Measurements from ENCODE around the gene EHMT1. TPM values are rescaled to one million over a fixed set of nuclear protein-coding genes. Genes with fewer than 3 reads are reported as not detected.

The EHMT1 gene
- total and polyA plus RNA-seq, 10 of the 15 experiments (the other 5 are each of a cell fraction or from before 2014, with no cell fraction given) = 2.9 to 100 (median 48.1) TPM

DNA sequence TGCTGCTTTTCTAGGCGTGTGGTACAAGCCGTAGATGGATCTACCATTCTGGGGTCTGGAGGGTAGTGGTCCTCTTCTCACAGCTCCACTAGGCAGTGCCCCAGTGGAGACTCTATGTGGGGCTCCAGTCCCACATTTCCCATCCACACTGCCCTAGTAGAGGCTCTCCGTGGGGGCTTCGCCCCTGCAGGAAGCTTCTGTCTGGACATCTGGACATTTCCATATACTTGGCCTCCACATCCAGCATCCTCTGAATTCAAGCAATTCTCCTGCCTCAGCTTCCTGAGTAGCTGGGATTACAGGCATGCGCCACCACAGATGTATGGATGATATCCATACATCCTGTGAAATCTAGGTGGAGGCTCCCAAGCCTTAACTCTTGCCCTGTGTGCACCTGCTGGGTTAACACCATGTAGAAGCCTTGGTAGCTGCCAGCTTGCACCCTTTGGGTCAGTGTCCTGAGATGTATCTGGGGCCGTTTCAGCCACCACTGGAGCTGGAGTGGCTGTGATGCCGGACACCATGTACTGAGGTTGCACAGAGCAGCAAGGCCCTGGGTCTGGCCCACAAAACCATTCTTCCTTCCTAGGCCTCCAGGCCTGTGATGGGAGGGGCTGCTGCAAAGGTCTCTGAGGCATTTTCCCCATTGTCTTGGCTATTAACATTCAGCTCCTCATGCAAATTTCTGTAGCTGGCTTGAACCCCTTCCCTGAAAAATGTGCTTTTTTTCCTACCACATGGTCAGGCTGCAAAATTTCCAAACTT lies 84.0 kb downstream of the EHMT1 start:
- in situ Hi-C loops (cut with MboI) = no loop called here
- no peak overlapping the region for H3K4me3 ChIP-seq

DNA sequence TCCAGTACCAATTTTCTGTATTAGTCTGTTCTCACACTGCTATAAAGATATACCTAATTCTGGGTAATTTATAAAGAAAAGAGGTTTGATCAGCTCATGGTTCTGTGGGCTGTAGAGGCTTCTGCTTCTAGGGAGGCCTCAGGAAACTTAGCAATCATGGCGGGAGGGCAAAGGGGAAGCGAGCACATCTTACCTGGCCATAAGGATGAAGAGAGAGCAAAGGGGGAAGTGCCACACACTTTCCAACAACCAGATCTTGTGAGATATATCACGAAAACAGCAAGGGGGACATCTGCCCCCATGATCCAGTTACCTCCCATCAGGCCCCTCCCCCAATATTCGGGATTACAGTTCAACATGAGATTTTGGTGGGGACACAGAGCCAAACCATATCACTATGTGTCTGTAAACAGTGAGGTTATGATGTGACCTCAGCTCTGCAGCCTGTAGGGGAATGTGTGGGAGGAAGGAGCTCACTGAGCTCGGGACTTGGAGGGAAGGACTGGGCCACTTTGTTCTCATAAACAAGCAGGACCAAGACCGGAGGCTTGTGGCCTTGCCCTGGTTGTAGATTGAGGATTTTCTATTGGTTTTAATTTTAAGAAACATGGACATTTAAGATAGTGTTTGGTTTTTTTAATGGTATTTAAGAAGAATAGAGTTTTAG lies 85.2 kb downstream of the EHMT1 start:
- Histone ChIP-seq H3K79me2 (ENCODE audit: control insufficient read depth, insufficient read depth, low read length) (peaks cover 45% of the 10 kb centered on the region), H3K9ac (ENCODE audit: control insufficient read depth, insufficient read depth, low read length) (no peak overlapping the region), H3K27me3 (replicated peaks in 1 of 2; ENCODE audit: control insufficient read depth in 2 of 2, insufficient read depth in 2 of 2, low read length in 1 of 2) (no peaks in the 10 kb centered on the region), H3K9me3 (replicated peaks; ENCODE audit: control insufficient read depth, insufficient read depth, low read length) (peaks cover 25% of the 10 kb centered on the region), H2AFZ (ENCODE audit: control insufficient read depth, low read depth, low read length) (no peak overlapping the region), H3K4me2 (ENCODE audit: control insufficient read depth, insufficient read depth) (0 out of 2 replicates have a peak overlapping the region, but pooled peaks have one; percentile 7), H3K36me3 (ENCODE audit: control insufficient read depth in 2 of 2, insufficient read depth in 2 of 2, low read length in 1 of 2) (no peaks in the 10 kb centered on the region; a peak in 2 of 4 replicates), H3K27ac (ENCODE audit: control insufficient read depth, insufficient read depth) (no peak overlapping the region), H3K4me3 (no peak overlapping the region), H3K4me1 (ENCODE audit: control insufficient read depth, insufficient read depth, low read length) (peaks cover 15% of the 10 kb centered on the region), H4K20me1 (ENCODE audit: control insufficient read depth, insufficient read depth) (no peaks in the 10 kb centered on the region)
- 61% methylated on average over 6 of the region's 6 CpGs for WGBS (ENCODE audit: insufficient coverage, insufficient replicate concordance, low lambda C conversion rate, missing lambda C conversion rate)
- CTCF ChIA-PET = interaction anchor here (1.4 kb wide), 1 partner anchor 31 kb away, joined by 3 read pairs; no protein-coding TSS in a partner anchor
- RAD21 ChIA-PET (ENCODE audit: unreplicated experiment) = interaction anchor here (1.6 kb wide), 2 partner anchors 31 to 36 kb away, joined by 3 to 6 read pairs; no protein-coding TSS in a partner anchor
- DNase-seq (ENCODE audit: low read depth, low spot score) = no peak
- BruUV-seq (replicated peaks) = no TSS peak
- SMC1A ChIA-PET (ENCODE audit: uncharacterized antibody, unreplicated experiment) = interaction anchor here (1.8 to 3.0 kb wide), 2 partner anchors 21 to 54 kb away, joined by 5 to 9 read pairs; no protein-coding TSS in a partner anchor
- POLR2A ChIA-PET = no interaction called here
- FAIRE-seq = no peak
- in situ Hi-C loops (cut with MboI) (no loop called here), intact Hi-C loops (cut with micrococcal nuclease; ENCODE audit: unreplicated experiment) (no loop called here)
- no peak for TF ChIP-seq KAT2A (conservative IDR thresholded peaks at IDR 0.05; ENCODE audit: control insufficient read depth, low read depth, low read length)
- TF ChIP-seq YY1 (IDR thresholded peaks at IDR 0.05; ENCODE audit: low read depth, low read length) = peak; percentile 50; the same call in 1 of the 2 replicates
- TF ChIP-seq, protein P1, sequence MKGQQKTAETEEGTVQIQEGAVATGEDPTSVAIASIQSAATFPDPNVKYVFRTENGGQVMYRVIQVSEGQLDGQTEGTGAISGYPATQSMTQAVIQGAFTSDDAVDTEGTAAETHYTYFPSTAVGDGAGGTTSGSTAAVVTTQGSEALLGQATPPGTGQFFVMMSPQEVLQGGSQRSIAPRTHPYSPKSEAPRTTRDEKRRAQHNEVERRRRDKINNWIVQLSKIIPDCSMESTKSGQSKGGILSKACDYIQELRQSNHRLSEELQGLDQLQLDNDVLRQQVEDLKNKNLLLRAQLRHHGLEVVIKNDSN (IDR thresholded peaks at IDR 0.05; ENCODE audit: borderline replicate concordance, extremely low read length, insufficient read depth, low read depth, low read length) = no peak
- TF ChIP-seq ZBED1 (IDR thresholded peaks at IDR 0.05; ENCODE audit: borderline replicate concordance) = peak; percentile 23; the same call in 1 of the 2 replicates
- 0 out of 3 replicates have a peak, but pooled peaks of 1 of the 2 experiments have one; percentile 51 for TF ChIP-seq EGR1 (IDR thresholded peaks at IDR 0.05; ENCODE audit: borderline replicate concordance in 1 of 2, low read depth in 2 of 2, low read length in 2 of 2)
- TF ChIP-seq RUNX3 (IDR thresholded peaks at IDR 0.05; ENCODE audit: low read length) = peak; percentile 49
- TF ChIP-seq SPI1 (IDR thresholded peaks at IDR 0.05; ENCODE audit: borderline replicate concordance, insufficient read depth, low read depth, low read length) = peak; percentile 44; the same call in 1 of the 2 replicates
- no peak for TF ChIP-seq NR2F1 (conservative IDR thresholded peaks at IDR 0.05)
- no peak for ATAC-seq

More for the DNA sequence above, 84.0 kb downstream of the EHMT1 start:
- no peak for TF ChIP-seq NFYB (IDR thresholded peaks at IDR 0.05; ENCODE audit: insufficient read depth, low read depth, low read length)
- TF ChIP-seq HDAC6 (IDR thresholded peaks at IDR 0.05; ENCODE audit: unreplicated experiment) = no peak
- TF ChIP-seq CBX5 (IDR thresholded peaks at IDR 0.05; ENCODE audit: low read depth) = peak; percentile 94
- TF ChIP-seq SIN3A (IDR thresholded peaks at IDR 0.05; ENCODE audit: low read depth, low read length) = no peak
- WGBS (ENCODE audit: insufficient coverage, insufficient replicate concordance, low lambda C conversion rate, missing lambda C conversion rate) = 93% methylated on average over 7 of the region's 7 CpGs
- Histone ChIP-seq H4K20me1 (ENCODE audit: control insufficient read depth, insufficient read depth) (no peaks in the 10 kb centered on the region), H3K9me3 (replicated peaks; ENCODE audit: control insufficient read depth, insufficient read depth, low read length) (peaks cover 25% of the 10 kb centered on the region), H3K9ac (ENCODE audit: control insufficient read depth, insufficient read depth, low read length) (no peak overlapping the region), H3K4me2 (ENCODE audit: control insufficient read depth, insufficient read depth) (no peak overlapping the region), H3K27ac (ENCODE audit: control insufficient read depth, insufficient read depth) (no peak overlapping the region), H3K27me3 (replicated peaks in 1 of 2; ENCODE audit: control insufficient read depth in 2 of 2, insufficient read depth in 2 of 2, low read length in 1 of 2) (no peaks in the 10 kb centered on the region), H2AFZ (ENCODE audit: control insufficient read depth, low read depth, low read length) (no peak overlapping the region), H3K4me1 (ENCODE audit: control insufficient read depth, insufficient read depth, low read length) (peaks cover 15% of the 10 kb centered on the region), H3K36me3 (ENCODE audit: control insufficient read depth in 2 of 2, insufficient read depth in 2 of 2, low read length in 1 of 2) (no peaks in the 10 kb centered on the region; a peak in 2 of 4 replicates), H3K79me2 (ENCODE audit: control insufficient read depth, insufficient read depth, low read length) (peaks cover 46% of the 10 kb centered on the region)
- SMC1A ChIA-PET (ENCODE audit: uncharacterized antibody, unreplicated experiment) = interaction anchor here (1.1 kb wide), 1 partner anchor 30 kb away, joined by 3 read pairs; no protein-coding TSS in a partner anchor
- CTCF ChIA-PET = interaction anchor here (1.4 kb wide), 1 partner anchor 30 kb away, joined by 3 read pairs; no protein-coding TSS in a partner anchor
- no TSS peak for BruUV-seq (replicated peaks)
- no peak for DNase-seq (ENCODE audit: low read depth, low spot score)
- no peak for FAIRE-seq
- ATAC-seq = no peak
- intact Hi-C loops (cut with micrococcal nuclease; ENCODE audit: unreplicated experiment) = no loop called here
- RAD21 ChIA-PET (ENCODE audit: unreplicated experiment) = interaction anchor here (0.8 to 1.6 kb wide), 2 partner anchors 30 to 54 kb away, joined by 3 to 6 read pairs; no protein-coding TSS in a partner anchor
- POLR2A ChIA-PET = interaction anchor here (0.6 kb wide), 1 partner anchor 847 kb away, joined by 3 read pairs; no protein-coding TSS in a partner anchor

Measured in GM12878 (cell line).